Endothelial cell (in vitro differentiated cells): ENCODE data around the gene NOX3. TPM values are rescaled to one million over a fixed set of nuclear protein-coding genes. Genes with fewer than 3 reads are reported as not detected.

Experiments
- DNase-seq: peaks from one replicate; pipeline ENCODE4 v3.0.0; 2021; ENCODE audit warnings: low spot score
- H3K27ac Mint-ChIP-seq: one replicate; pipeline ENCODE4 v1.8.0; 2021; ENCODE audit warnings: mixed read lengths, inconsistent platforms; ENCODE audit not compliant: unreplicated experiment
- H3K27me3 Mint-ChIP-seq: one replicate; pipeline ENCODE4 v1.8.0; 2021; ENCODE audit warnings: mild to moderate bottlenecking, moderate library complexity, mixed read lengths, inconsistent platforms; ENCODE audit not compliant: unreplicated experiment
- H3K36me3 Mint-ChIP-seq: one replicate; pipeline ENCODE4 v1.8.0; 2021; ENCODE audit warnings: mild to moderate bottlenecking, low read depth, mixed read lengths, inconsistent platforms; ENCODE audit not compliant: unreplicated experiment
- H3K4me1 Mint-ChIP-seq: one replicate; pipeline ENCODE4 v1.8.0; 2021; ENCODE audit warnings: mild to moderate bottlenecking, mixed read lengths, inconsistent platforms; ENCODE audit not compliant: unreplicated experiment
- H3K4me3 Mint-ChIP-seq: one replicate; pipeline ENCODE4 v1.8.0; 2021; ENCODE audit warnings: mild to moderate bottlenecking, mixed read lengths, inconsistent platforms; ENCODE audit not compliant: unreplicated experiment
- H3K9me3 Mint-ChIP-seq: one replicate; pipeline ENCODE4 v1.8.0; 2021; ENCODE audit warnings: mixed read lengths, inconsistent platforms; ENCODE audit not compliant: unreplicated experiment
- total RNA-seq: library from RNA; stranded (reverse); fragmentation: NEBNext Ultra II Directional; extraction: Animal tissue kit (Norgen Biotek cat#: 25700); gene quantifications from one replicate; pipeline ENCODE4 v1.2.1, GENCODE V29; 2021; ENCODE audit not compliant: unreplicated experiment
- TF ChIP-seq, protein P1 (sequence below): fragments of 200-600 bp; sonication (generic); IDR thresholded peaks from one replicate; pipeline ENCODE4 v1.5.0; 2021; ENCODE audit warnings: antibody characterized with exemption; ENCODE audit not compliant: unreplicated experiment

NOX3 gene
- total RNA-seq, 1 donor from 2014 or later, result not detected

GRCh38 chr6:155380666-155381332 lies 74.8 kb downstream of the NOX3 start:
- Mint-ChIP-seq H3K4me3 (no peak overlapping the region), H3K27me3 (no peaks in the 10 kb centered on the region), H3K4me1 (no peaks in the 10 kb centered on the region), H3K36me3 (no peaks in the 10 kb centered on the region), H3K9me3 (no peaks in the 10 kb centered on the region), H3K27ac (no peak overlapping the region)
- DNase-seq, result no peak
- TF ChIP-seq, protein P1, sequence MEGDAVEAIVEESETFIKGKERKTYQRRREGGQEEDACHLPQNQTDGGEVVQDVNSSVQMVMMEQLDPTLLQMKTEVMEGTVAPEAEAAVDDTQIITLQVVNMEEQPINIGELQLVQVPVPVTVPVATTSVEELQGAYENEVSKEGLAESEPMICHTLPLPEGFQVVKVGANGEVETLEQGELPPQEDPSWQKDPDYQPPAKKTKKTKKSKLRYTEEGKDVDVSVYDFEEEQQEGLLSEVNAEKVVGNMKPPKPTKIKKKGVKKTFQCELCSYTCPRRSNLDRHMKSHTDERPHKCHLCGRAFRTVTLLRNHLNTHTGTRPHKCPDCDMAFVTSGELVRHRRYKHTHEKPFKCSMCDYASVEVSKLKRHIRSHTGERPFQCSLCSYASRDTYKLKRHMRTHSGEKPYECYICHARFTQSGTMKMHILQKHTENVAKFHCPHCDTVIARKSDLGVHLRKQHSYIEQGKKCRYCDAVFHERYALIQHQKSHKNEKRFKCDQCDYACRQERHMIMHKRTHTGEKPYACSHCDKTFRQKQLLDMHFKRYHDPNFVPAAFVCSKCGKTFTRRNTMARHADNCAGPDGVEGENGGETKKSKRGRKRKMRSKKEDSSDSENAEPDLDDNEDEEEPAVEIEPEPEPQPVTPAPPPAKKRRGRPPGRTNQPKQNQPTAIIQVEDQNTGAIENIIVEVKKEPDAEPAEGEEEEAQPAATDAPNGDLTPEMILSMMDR, result no peak

- no peak for DNase-seq
- H3K27ac Mint-ChIP-seq, result no peak overlapping the region
- no peaks in the 10 kb centered on the region for H3K36me3 Mint-ChIP-seq
- TF ChIP-seq, protein P1, result no peak
- no peaks in the 10 kb centered on the region for H3K27me3 Mint-ChIP-seq
- no peak overlapping the region for H3K4me3 Mint-ChIP-seq
- H3K9me3 Mint-ChIP-seq, result no peaks in the 10 kb centered on the region
- no peaks in the 10 kb centered on the region for H3K4me1 Mint-ChIP-seq
Observed at GRCh38 chr6:155378724-155379123, 76.9 kb downstream of the NOX3 start.

- H3K27ac Mint-ChIP-seq, result no peak overlapping the region
- H3K4me1 Mint-ChIP-seq, result peaks cover 1% of the 10 kb centered on the region
- H3K27me3 Mint-ChIP-seq, result no peaks in the 10 kb centered on the region
- DNase-seq, result no peak
- no peaks in the 10 kb centered on the region for H3K9me3 Mint-ChIP-seq
- H3K36me3 Mint-ChIP-seq, result no peaks in the 10 kb centered on the region
- H3K4me3 Mint-ChIP-seq, result no peak overlapping the region
- TF ChIP-seq, protein P1, result no peak
Observed at GRCh38 chr6:155378276-155378675, 77.4 kb downstream of the NOX3 start.

DNA sequence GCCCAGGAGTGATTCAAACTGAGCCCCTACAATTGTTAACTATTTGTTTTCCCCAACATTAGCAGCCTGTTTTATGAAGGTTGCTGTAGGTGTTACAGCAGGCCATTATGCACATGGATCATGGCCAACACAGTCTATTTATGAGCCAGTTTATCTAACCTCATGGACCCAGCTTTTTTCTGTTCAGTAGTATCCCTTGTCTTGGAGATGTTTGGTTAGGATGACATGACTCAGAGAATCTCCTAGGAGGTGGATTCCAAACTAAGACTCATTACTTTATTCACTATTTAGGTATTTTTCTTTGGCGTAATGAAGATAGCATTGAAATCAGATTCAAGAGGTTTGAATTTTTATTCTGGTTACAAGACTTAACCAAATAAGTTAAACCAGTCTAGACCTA lies 78.6 kb downstream of the NOX3 start:
- peaks cover 4% of the 10 kb centered on the region for H3K4me1 Mint-ChIP-seq
- no peak for DNase-seq
- TF ChIP-seq, protein P1, result no peak
- no peak overlapping the region for H3K4me3 Mint-ChIP-seq
- H3K36me3 Mint-ChIP-seq, result no peaks in the 10 kb centered on the region
- no peak overlapping the region for H3K27ac Mint-ChIP-seq
- no peaks in the 10 kb centered on the region for H3K9me3 Mint-ChIP-seq
- no peaks in the 10 kb centered on the region for H3K27me3 Mint-ChIP-seq

DNA sequence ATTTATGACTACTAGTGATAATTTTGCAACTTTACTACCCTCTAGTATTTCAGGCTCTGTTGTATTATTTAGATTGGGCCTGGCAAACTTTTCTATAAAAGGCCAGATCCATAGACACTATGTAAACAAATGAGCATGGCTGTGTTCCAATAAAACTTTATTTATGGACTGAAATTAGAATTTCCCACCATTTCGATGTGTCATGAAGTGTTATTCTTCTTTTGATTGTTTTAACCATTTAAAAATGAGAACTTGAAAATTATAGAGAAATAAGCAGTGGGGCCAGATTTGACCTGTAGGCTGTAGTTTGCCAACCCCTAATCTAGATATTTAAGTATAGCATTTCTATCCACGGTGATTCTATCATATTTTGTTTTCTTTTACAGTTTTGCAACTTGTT lies 79.8 kb downstream of the NOX3 start:
- Mint-ChIP-seq H3K9me3 (no peaks in the 10 kb centered on the region), H3K27me3 (no peaks in the 10 kb centered on the region), H3K4me3 (no peak overlapping the region), H3K36me3 (no peaks in the 10 kb centered on the region), H3K27ac (no peak overlapping the region), H3K4me1 (peaks cover 4% of the 10 kb centered on the region)
- DNase-seq, result no peak
- TF ChIP-seq, protein P1, result no peak
